Naive B cell (primary cell): ENCODE results near the gene ETNPPL. TPM values are rescaled to one million over a fixed set of nuclear protein-coding genes. Genes with fewer than 3 reads are reported as not detected.

Experiments used
- ATAC-seq, 2 donors: fragments of 150-1000 bp; cut with Tn5 transposase; 2 replicates each; pipeline ENCODE4 v1.10.0; 2021; ENCODE audit warnings: low read depth in 2 of 2, mild to moderate bottlenecking in 2 of 2, moderate library complexity in 2 of 2
- DNase-seq: peaks from one replicate; pipeline ENCODE4 v3.0.0; 2022
- H3K27ac Mint-ChIP-seq, 6 donors: one replicate each; pipeline ENCODE4 v1.8.0; 2020 to 2022; ENCODE audit warnings: mild to moderate bottlenecking in 6 of 6, mixed read lengths in 6 of 6, moderate library complexity in 5 of 6, inconsistent platforms in 2 of 6
- H3K27me3 Mint-ChIP-seq, 3 donors: one replicate each; pipeline ENCODE4 v1.8.0; 2021 to 2022; ENCODE audit warnings: mixed read lengths in 3 of 3, mild to moderate bottlenecking in 1 of 3
- H3K36me3 Mint-ChIP-seq, 2 donors: one replicate each; pipeline ENCODE4 v1.8.0; 2020 to 2022; ENCODE audit warnings: mixed read lengths in 2 of 2, inconsistent platforms in 1 of 2, mild to moderate bottlenecking in 1 of 2
- H3K4me1 Mint-ChIP-seq, 3 donors: one replicate each; pipeline ENCODE4 v1.8.0; 2020 to 2022; ENCODE audit warnings: mixed read lengths in 3 of 3, inconsistent platforms in 1 of 3, mild to moderate bottlenecking in 1 of 3, moderate library complexity in 1 of 3
- H3K4me3 Mint-ChIP-seq, 8 donors: one replicate each; pipeline ENCODE4 v1.8.0; 2020 to 2022; ENCODE audit warnings: mild to moderate bottlenecking in 8 of 8, mixed read lengths in 8 of 8, moderate library complexity in 8 of 8, inconsistent platforms in 2 of 8
- H3K9me3 Mint-ChIP-seq, 7 donors: one replicate each; pipeline ENCODE4 v1.8.0; 2020 to 2022; ENCODE audit warnings: mixed read lengths in 7 of 7, mild to moderate bottlenecking in 5 of 7, inconsistent platforms in 2 of 7, moderate library complexity in 1 of 7
- polyA plus RNA-seq, 6 donors: library from polyadenylated mRNA; unstranded; fragments of 300-500 nt; fragmentation: Illumina TruSeq; gene quantifications; one replicate each; pipeline ENCODE4 v1.2.3, GENCODE V29; 2021; ENCODE audit warnings: low read depth in 6 of 6

The ETNPPL gene
- polyA plus RNA-seq: not detected

DNA sequence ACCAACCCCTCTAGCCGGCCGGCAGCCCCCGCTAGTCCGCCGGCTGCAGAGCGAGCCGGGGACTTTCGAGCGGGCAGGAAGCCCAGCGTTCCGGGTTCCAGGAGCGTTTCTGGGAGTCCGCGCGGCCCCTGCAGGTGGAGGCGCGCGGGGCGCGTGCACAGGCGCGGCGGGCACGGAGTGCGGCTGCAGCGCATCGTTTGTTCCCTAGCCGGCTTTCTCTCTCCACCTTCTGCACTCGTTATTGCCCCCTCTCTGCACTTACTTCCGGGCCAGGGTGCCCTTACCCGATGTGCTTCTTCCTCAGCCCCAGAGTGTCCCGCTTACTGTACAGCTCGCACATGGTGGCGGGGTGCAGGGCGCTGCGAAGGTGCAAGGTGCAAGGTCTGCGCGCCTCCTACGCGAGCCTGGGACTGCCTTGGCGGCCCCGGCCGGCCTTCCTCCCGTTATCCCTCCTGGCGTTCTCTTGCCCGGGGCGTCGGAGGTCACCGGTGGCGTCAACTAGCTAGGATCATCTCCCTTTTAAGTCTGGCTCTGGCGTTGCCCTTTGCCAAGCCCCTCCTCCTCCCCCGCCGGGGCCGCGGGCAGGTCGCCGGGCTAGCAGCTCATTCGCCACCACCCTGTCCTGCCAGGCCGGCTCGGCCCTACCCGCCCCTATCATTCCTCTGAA lies at the start of gene ETNPPL:
TSS of gene ETNPPL (minus strand) at position 495 of the 667 bp plus-strand sequence. CDS start at position 340, 155 bp downstream.
- Mint-ChIP-seq H3K4me3 (peak within 1 kb of the TSS; percentile 34 to 90 (median 82)), H3K27ac (peak within 1 kb of the TSS in 1 of 6 donors; percentile 42), H3K9me3 (peaks cover 0 to 14% (median 6%) of the 10 kb centered on the region in 7 donors), H3K4me1 (peaks cover 10 to 12% (median 11%) of the 10 kb centered on the region in 3 donors), H3K36me3 (peaks cover 0 to 7% of the 10 kb centered on the region in 2 donors), H3K27me3 (peaks cover 29 to 57% (median 35%) of the 10 kb centered on the region in 3 donors)
- ATAC-seq (peak in 1 of 2 donors; percentile 41), DNase-seq (no peak)

GRCh38 chr4:108811486-108811885 lies 48.6 kb upstream of the ETNPPL start:
- Mint-ChIP-seq H3K4me1 (no peaks in the 10 kb centered on the region), H3K27ac (no peak overlapping the region), H3K27me3 (peaks cover 25 to 30% (median 27%) of the 10 kb centered on the region in 3 donors), H3K36me3 (no peaks in the 10 kb centered on the region), H3K4me3 (no peak overlapping the region), H3K9me3 (peaks cover 0 to 6% (median 0%) of the 10 kb centered on the region in 7 donors)
- no peak for DNase-seq
- no peak for ATAC-seq

DNA sequence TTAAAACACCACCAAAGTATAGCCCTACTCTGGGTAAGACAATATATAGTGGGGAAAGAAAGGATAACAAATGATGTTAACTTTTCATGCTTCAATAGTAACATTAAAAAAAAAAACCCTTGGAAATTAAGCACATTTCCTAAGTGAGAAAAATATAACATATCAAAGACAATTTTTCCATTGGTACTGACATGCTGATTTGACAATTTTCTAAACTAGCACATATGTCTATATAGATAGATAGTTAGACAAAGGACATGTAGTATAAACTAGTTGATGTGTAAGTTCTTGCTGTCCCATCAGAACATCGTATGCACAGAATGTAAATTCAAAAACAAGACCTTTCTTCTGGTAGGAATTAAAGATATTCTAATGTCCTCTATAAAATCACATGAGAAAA lies 47.2 kb upstream of the ETNPPL start:
- peaks cover 0 to 6% (median 0%) of the 10 kb centered on the region in 7 donors for H3K9me3 Mint-ChIP-seq
- ATAC-seq (no peak), DNase-seq (no peak)
- H3K27ac Mint-ChIP-seq: no peak overlapping the region
- no peaks in the 10 kb centered on the region for H3K36me3 Mint-ChIP-seq
- peaks cover 15 to 22% (median 18%) of the 10 kb centered on the region in 3 donors for H3K27me3 Mint-ChIP-seq
- H3K4me3 Mint-ChIP-seq: no peak overlapping the region
- no peaks in the 10 kb centered on the region for H3K4me1 Mint-ChIP-seq

- no peak overlapping the region for H3K27ac Mint-ChIP-seq
- H3K9me3 Mint-ChIP-seq: peaks cover 0 to 6% (median 0%) of the 10 kb centered on the region in 7 donors
- ATAC-seq: no peak
- no peaks in the 10 kb centered on the region for H3K4me1 Mint-ChIP-seq
- peaks cover 9 to 15% (median 14%) of the 10 kb centered on the region in 3 donors for H3K27me3 Mint-ChIP-seq
- H3K36me3 Mint-ChIP-seq: no peaks in the 10 kb centered on the region
- no peak overlapping the region for H3K4me3 Mint-ChIP-seq
- DNase-seq: no peak
These were observed 41.9 kb upstream of the ETNPPL start for GRCh38 chr4:108804648-108805273.

GRCh38 chr4:108799306-108799705 lies 36.5 kb upstream of the ETNPPL start:
- H3K4me3 Mint-ChIP-seq: no peak overlapping the region
- DNase-seq (no peak), ATAC-seq (no peak)
- peaks cover 0 to 4% (median 0%) of the 10 kb centered on the region in 3 donors for H3K27me3 Mint-ChIP-seq
- no peaks in the 10 kb centered on the region for H3K9me3 Mint-ChIP-seq
- H3K36me3 Mint-ChIP-seq: no peaks in the 10 kb centered on the region
- no peak overlapping the region for H3K27ac Mint-ChIP-seq
- no peaks in the 10 kb centered on the region for H3K4me1 Mint-ChIP-seq

- H3K9me3 Mint-ChIP-seq: peaks cover 0 to 2% (median 0%) of the 10 kb centered on the region in 7 donors
- no peak overlapping the region for H3K27ac Mint-ChIP-seq
- H3K36me3 Mint-ChIP-seq: no peaks in the 10 kb centered on the region
- H3K4me3 Mint-ChIP-seq: no peak overlapping the region
- no peaks in the 10 kb centered on the region for H3K4me1 Mint-ChIP-seq
- H3K27me3 Mint-ChIP-seq: peaks cover 0 to 4% (median 0%) of the 10 kb centered on the region in 3 donors
- DNase-seq: no peak
- no peak for ATAC-seq
These were observed 33.3 kb upstream of the ETNPPL start for GRCh38 chr4:108796173-108796572.

DNA sequence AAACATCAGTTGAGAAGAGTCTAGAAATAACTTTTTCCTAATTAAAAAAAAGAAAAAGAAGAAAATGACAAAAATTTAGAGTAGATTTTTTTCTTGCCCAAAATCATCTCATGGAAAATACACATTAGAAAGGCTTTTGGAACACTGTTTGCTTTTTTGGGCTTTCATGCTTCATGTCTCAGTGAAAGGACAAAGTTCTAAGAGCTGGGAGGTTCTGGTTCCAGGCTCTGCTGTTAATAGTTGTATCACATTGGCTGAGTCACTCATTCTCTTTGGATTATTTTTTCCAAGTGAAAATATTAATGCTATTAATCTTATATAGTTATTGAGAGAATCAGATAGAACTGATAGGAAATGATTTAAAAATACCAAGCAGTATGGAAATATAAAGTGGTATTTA lies 32.9 kb upstream of the ETNPPL start:
- Mint-ChIP-seq H3K27ac (no peak overlapping the region), H3K9me3 (peaks cover 0 to 4% (median 0%) of the 10 kb centered on the region in 7 donors), H3K27me3 (peaks cover 0 to 4% (median 0%) of the 10 kb centered on the region in 3 donors), H3K4me3 (no peak overlapping the region), H3K4me1 (no peaks in the 10 kb centered on the region), H3K36me3 (no peaks in the 10 kb centered on the region)
- DNase-seq: no peak
- no peak for ATAC-seq

DNA sequence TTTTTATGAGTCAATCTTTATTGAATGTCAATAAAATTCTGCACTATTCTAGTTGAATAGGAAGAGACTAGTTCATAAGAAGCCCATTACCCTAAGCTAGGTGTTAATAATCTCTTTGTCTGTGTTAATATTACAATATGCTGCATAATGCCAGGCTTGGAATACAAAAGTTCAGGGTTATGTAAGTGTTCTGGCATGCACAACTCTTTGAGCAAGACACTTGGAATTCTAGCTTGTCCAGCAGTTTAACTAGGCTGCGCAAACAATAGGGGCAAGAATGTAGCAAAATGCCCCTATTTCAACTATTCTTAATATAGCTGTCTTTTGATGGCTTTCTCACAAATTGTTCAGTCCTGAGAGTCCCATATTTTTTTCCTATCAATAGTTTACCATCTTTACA lies 31.3 kb upstream of the ETNPPL start:
- Mint-ChIP-seq H3K9me3 (peaks cover 0 to 5% (median 0%) of the 10 kb centered on the region in 7 donors), H3K4me3 (no peak overlapping the region), H3K27me3 (peaks cover 0 to 4% (median 0%) of the 10 kb centered on the region in 3 donors), H3K4me1 (no peaks in the 10 kb centered on the region), H3K27ac (no peak overlapping the region), H3K36me3 (no peaks in the 10 kb centered on the region)
- DNase-seq: no peak
- no peak for ATAC-seq

- no peak overlapping the region for H3K4me3 Mint-ChIP-seq
- no peaks in the 10 kb centered on the region for H3K4me1 Mint-ChIP-seq
- peaks cover 0 to 4% (median 0%) of the 10 kb centered on the region in 3 donors for H3K27me3 Mint-ChIP-seq
- DNase-seq (no peak), ATAC-seq (no peak)
- H3K27ac Mint-ChIP-seq: no peak overlapping the region
- no peaks in the 10 kb centered on the region for H3K36me3 Mint-ChIP-seq
- peaks cover 0 to 5% (median 0%) of the 10 kb centered on the region in 7 donors for H3K9me3 Mint-ChIP-seq
These were observed 30.6 kb upstream of the ETNPPL start for GRCh38 chr4:108793415-108793814.

GRCh38 chr4:108788731-108789130 lies 25.9 kb upstream of the ETNPPL start:
- H3K9me3 Mint-ChIP-seq: peaks cover 0 to 5% (median 0%) of the 10 kb centered on the region in 7 donors
- H3K4me3 Mint-ChIP-seq: no peak overlapping the region
- peaks cover 0 to 17% (median 4%) of the 10 kb centered on the region in 3 donors for H3K27me3 Mint-ChIP-seq
- no peaks in the 10 kb centered on the region for H3K4me1 Mint-ChIP-seq
- no peaks in the 10 kb centered on the region for H3K36me3 Mint-ChIP-seq
- ATAC-seq (no peak), DNase-seq (no peak)
- H3K27ac Mint-ChIP-seq: no peak overlapping the region

DNA sequence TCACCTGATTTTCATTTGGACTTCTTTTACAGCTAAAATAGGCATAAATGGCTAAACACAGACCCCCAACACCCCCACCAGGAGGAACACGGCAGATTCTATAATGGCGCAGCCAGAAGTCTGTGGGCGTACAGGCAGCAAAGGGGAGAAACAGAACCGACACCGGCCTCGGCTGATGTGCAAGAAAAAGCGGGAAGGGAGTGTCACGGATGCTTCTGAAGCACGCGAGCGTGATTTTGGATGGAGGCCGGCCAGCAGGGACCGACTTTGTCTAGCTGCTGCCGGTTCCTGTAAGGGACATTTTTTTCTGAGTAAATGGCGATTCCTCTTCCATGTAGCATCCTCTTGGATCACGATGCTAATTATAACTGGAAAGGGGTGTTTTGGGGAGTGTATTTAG lies 24.9 kb upstream of the ETNPPL start:
- Mint-ChIP-seq H3K9me3 (peaks cover 0 to 5% (median 0%) of the 10 kb centered on the region in 7 donors), H3K27me3 (peaks cover 0 to 17% (median 4%) of the 10 kb centered on the region in 3 donors), H3K4me3 (no peak overlapping the region), H3K4me1 (no peaks in the 10 kb centered on the region), H3K36me3 (no peaks in the 10 kb centered on the region), H3K27ac (no peak overlapping the region)
- ATAC-seq (no peak), DNase-seq (no peak)

DNA sequence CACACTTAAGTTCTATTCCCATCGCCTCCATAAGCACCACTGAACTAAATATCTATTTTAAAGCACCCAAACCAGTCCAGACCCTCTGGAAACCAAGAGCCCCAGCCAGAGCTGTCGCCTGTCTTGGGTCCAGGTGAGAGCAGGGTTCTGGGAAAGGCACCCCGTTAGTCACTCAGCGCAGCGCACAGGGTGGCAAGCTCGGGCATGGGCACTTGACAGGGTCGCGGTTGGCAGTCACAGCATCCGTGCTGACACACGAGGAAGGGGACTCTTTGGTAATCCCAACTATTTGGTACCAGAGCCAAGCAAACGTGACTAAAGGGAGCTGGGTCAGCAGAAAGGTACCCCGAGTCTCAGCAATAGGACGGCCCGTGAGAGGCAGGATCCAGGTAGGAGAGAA lies 24.3 kb upstream of the ETNPPL start:
- Mint-ChIP-seq H3K4me1 (no peaks in the 10 kb centered on the region), H3K27ac (no peak overlapping the region), H3K36me3 (no peaks in the 10 kb centered on the region), H3K4me3 (peak overlapping the region in 1 of 8 donors; percentile 42), H3K27me3 (peaks cover 0 to 17% (median 4%) of the 10 kb centered on the region in 3 donors), H3K9me3 (peaks cover 0 to 5% (median 0%) of the 10 kb centered on the region in 7 donors)
- DNase-seq: no peak
- no peak for ATAC-seq

- Mint-ChIP-seq H3K9me3 (peaks cover 0 to 5% (median 0%) of the 10 kb centered on the region in 7 donors), H3K27ac (no peak overlapping the region), H3K36me3 (no peaks in the 10 kb centered on the region), H3K4me1 (no peaks in the 10 kb centered on the region), H3K27me3 (peaks cover 0 to 17% (median 4%) of the 10 kb centered on the region in 3 donors), H3K4me3 (no peak overlapping the region)
- no peak for ATAC-seq
- DNase-seq: no peak
These were observed 23.5 kb upstream of the ETNPPL start for GRCh38 chr4:108786351-108786750.
